NCI-H82 treated with DMSO at 0.1 percent for 48 hours (cell line): ENCODE data around the gene ACSBG1.

Experiments
- DNase-seq: peaks from one replicate; lab custom pipeline; 2025; ENCODE audit not compliant: unreplicated experiment; lab: John Stamatoyannopoulos, UW

Gene ACSBG1

GRCh38 chr15:78133801-78134200, 100.6 kb downstream of the ACSBG1 start:
- DNase-seq = no peak

GRCh38 chr15:78131295-78132061, 102.9 kb downstream of the ACSBG1 start, which contains the start of gene CIB2:
Gene CIB2 (minus strand): TSS chr15:78131445. CDS start chr15:78131215, 230 bp downstream.
- DNase-seq = peak; percentile 66

GRCh38 chr15:78130466-78131294, 103.7 kb downstream of the ACSBG1 start:
- no peak for DNase-seq

GRCh38 chr15:78129751-78130287, 104.5 kb downstream of the ACSBG1 start:
- DNase-seq = no peak

- DNase-seq = no peak
These were observed 105.2 kb downstream of the ACSBG1 start for GRCh38 chr15:78129077-78129750.

GRCh38 chr15:78127882-78128281, 106.5 kb downstream of the ACSBG1 start:
- DNase-seq = no peak

GRCh38 chr15:78125267-78125666, 109.1 kb downstream of the ACSBG1 start:
- no peak for DNase-seq

- DNase-seq = peak; percentile 72
These were observed 113.8 kb downstream of the ACSBG1 start for GRCh38 chr15:78120523-78120922.
